K562 (cell line): ENCODE results near the gene SIRT7. TPM values are rescaled to one million over a fixed set of nuclear protein-coding genes. Genes with fewer than 3 reads are reported as not detected.

Source experiments
- BHLHE40 ChIP-seq: IDR thresholded peaks from 2 replicates; pipeline ENCODE4 v1.6.1; 2011; ENCODE audit warnings: low read length, improper control_type of control experiment
- CBFA2T3 ChIP-seq: fragments of 450-650 bp; IDR thresholded peaks from 2 replicates; pipeline ENCODE4 v1.6.1; 2017
- DIDO1 ChIP-seq: fragments of 450-650 bp; IDR thresholded peaks from 2 replicates; pipeline ENCODE4 v1.6.1; 2016; ENCODE audit warnings: low read depth, missing biosample characterization, missing genetic modification characterization
- FOXK2 ChIP-seq, 2 experiments: fragments of 450-650 bp; IDR thresholded peaks in 1 of 2; conservative IDR thresholded peaks in 1 of 2; 2 replicates each; pipeline ENCODE4 v1.6.1; 2016; ENCODE audit warnings: low read depth in 2 of 2, mild to moderate bottlenecking in 1 of 2
- LEF1 ChIP-seq: fragments of 450-650 bp; IDR thresholded peaks from 2 replicates; pipeline ENCODE4 v1.6.1; 2016; ENCODE audit warnings: mild to moderate bottlenecking
- NR1H2 ChIP-seq: sonication (generic); formaldehyde crosslinking; IDR thresholded peaks from 2 replicates; pipeline ENCODE4 v1.4.0; 2020; ENCODE audit warnings: mild to moderate bottlenecking, missing genetic modification reagents
- NR2F6 ChIP-seq: fragments of 450-650 bp; formaldehyde crosslinking; IDR thresholded peaks from 2 replicates; pipeline ENCODE4 v1.4.0; 2020; ENCODE audit warnings: mild to moderate bottlenecking
- SIN3A ChIP-seq, 2 experiments: fragments of 150-350 bp in 1 of 2; IDR thresholded peaks; 2 replicates each; pipeline ENCODE4 v1.6.1; 2011 to 2016; ENCODE audit warnings: borderline replicate concordance in 2 of 2, low read depth in 2 of 2, low read length in 2 of 2, mild to moderate bottlenecking in 2 of 2, moderate library complexity in 2 of 2; ENCODE audit not compliant: control insufficient read depth in 1 of 2
- polyA plus RNA-seq, 8 experiments: library from polyadenylated mRNA; depleted of rRNA in 4 of 8; stranded (reverse) in 5 of 8; unstranded in 3 of 8; fragments of >200 nt; fragmentation: Nextera tagmentation in 2 of 8; fragmentation: Illumina TruSeq in 1 of 8; extraction: Ambion mirVana in 2 of 8; extraction: Trizol in 1 of 8; gene quantifications; 2 replicates each; pipeline versions ENCODE4 v1.2.1 to v1.2.3, GENCODE V29; 2011 to 2014; ENCODE audit warnings: inconsistent platforms in 1 of 8, missing spikeins in 1 of 8
- total RNA-seq, 7 experiments: library from RNA; depleted of rRNA in 6 of 7; stranded (reverse); fragments of >200 nt in 6 of 7; fragmentation: Illumina TruSeq in 2 of 7; extraction: Trizol in 2 of 7; gene quantifications; 2 replicates each; pipeline versions ENCODE4 v1.2.1 to v1.2.3, GENCODE V29; 2011 to 2021; ENCODE audit warnings: low replicate concordance in 1 of 7
- TF ChIP-seq, protein P1 (sequence below): fragments of 150-350 bp; IDR thresholded peaks from 2 replicates; pipeline ENCODE4 v1.6.1; 2014; ENCODE audit warnings: low read depth, mild to moderate bottlenecking, low read length, borderline replicate concordance
- TF ChIP-seq, protein P2 (sequence below), 3 experiments: fragments of 200-800 bp in 1 of 3; sonication (Bioruptor generic) in 1 of 3; sonication (generic) in 1 of 3; formaldehyde crosslinking in 1 of 3; IDR thresholded peaks; 2 replicates each; pipeline versions ENCODE4 v1.6.1 to v1.8.0; 2016 to 2022; ENCODE audit warnings: mild to moderate bottlenecking in 2 of 3, missing compliant biosample characterization in 2 of 3, missing genetic modification characterization in 2 of 3, missing genetic modification reagents in 1 of 3
- TF ChIP-seq, protein P3 (sequence below): fragments of 450-650 bp; IDR thresholded peaks from 2 replicates; pipeline ENCODE4 v1.6.1; 2014; ENCODE audit warnings: low read depth, mild to moderate bottlenecking, moderate library complexity, borderline replicate concordance
- TF ChIP-seq, protein P4 (sequence below): sonication (generic); formaldehyde crosslinking; IDR thresholded peaks from 2 replicates; pipeline ENCODE4 v1.8.0; 2023; ENCODE audit warnings: mild to moderate bottlenecking, missing genetic modification reagents
- TF ChIP-seq, protein P5 (sequence below): fragments of 200-800 bp; sonication (Bioruptor generic); IDR thresholded peaks from 2 replicates; pipeline ENCODE4 v1.6.1; 2017; ENCODE audit warnings: missing genetic modification characterization, missing compliant biosample characterization

Gene SIRT7
- total and polyA plus RNA-seq, 9 of the 15 experiments (the other 6 are each of a cell fraction or from before 2014, with no cell fraction given), result 1.6 to 54.8 (median 20.3) TPM

DNA sequence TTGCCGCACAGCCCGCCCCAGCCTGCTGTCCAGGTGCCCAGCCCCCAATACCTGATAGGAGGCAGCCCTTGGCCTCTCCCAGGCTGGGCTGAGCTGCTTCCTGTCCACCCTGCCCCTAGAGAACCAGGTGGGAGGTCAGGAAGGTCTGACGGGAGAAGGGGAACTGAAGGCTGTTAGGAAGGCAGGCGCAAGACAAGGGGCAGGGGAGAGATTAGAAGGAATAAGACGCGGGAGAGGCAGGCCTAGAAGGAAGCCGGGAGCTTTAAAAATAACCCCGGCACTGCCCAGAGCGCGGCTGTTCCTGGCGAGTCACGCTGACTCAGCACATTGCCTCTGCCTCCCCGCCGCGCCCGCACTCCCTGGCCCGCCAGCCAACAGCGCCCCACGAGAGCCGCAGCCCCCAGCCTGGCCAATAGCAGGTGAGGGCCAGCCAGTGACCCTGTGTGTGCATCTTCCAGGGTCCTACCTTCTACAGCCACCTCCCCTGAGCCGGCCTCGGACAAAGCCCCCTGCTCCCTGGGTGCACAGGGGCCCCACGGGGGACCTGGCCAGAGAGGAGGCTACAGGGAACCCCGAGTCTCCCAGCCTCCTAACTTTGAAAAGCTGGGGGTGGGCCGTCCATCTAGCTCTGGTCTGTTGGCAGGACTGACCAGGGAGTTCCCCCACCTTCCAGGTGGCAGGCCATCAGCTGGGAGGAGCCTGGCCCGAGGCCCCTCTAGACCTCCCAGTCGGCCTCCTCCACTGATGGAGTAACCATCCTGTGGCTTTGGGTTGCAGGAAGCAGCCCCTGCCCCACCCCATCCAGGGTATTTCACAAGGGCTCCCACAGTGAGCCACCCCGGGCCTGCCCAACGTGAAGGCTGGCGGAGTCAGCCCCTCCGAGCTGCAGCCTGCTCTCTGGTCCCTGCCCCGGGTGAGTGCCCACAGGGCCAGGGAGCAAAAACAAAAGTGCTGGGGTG, 5.6 kb upstream of the SIRT7 start (continued):
- TF ChIP-seq, protein P1, sequence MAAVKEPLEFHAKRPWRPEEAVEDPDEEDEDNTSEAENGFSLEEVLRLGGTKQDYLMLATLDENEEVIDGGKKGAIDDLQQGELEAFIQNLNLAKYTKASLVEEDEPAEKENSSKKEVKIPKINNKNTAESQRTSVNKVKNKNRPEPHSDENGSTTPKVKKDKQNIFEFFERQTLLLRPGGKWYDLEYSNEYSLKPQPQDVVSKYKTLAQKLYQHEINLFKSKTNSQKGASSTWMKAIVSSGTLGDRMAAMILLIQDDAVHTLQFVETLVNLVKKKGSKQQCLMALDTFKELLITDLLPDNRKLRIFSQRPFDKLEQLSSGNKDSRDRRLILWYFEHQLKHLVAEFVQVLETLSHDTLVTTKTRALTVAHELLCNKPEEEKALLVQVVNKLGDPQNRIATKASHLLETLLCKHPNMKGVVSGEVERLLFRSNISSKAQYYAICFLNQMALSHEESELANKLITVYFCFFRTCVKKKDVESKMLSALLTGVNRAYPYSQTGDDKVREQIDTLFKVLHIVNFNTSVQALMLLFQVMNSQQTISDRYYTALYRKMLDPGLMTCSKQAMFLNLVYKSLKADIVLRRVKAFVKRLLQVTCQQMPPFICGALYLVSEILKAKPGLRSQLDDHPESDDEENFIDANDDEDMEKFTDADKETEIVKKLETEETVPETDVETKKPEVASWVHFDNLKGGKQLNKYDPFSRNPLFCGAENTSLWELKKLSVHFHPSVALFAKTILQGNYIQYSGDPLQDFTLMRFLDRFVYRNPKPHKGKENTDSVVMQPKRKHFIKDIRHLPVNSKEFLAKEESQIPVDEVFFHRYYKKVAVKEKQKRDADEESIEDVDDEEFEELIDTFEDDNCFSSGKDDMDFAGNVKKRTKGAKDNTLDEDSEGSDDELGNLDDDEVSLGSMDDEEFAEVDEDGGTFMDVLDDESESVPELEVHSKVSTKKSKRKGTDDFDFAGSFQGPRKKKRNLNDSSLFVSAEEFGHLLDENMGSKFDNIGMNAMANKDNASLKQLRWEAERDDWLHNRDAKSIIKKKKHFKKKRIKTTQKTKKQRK, result no peak
- TF ChIP-seq, protein P2, sequence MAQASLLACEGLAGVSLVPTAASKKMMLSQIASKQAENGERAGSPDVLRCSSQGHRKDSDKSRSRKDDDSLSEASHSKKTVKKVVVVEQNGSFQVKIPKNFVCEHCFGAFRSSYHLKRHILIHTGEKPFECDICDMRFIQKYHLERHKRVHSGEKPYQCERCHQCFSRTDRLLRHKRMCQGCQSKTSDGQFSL (CRISPR knock-in tag; IDR thresholded peaks at IDR 0.05), result no peak
- TF ChIP-seq, protein P2 (tag; IDR thresholded peaks at IDR 0.05), result 0 out of 4 replicates have a peak, but pooled peaks of 1 of the 2 experiments have one; percentile 18
- TF ChIP-seq NR2F6 (no peak), FOXK2 (conservative IDR thresholded peaks at IDR 0.05 in 1 of 2, IDR thresholded peaks at IDR 0.05 in 1 of 2; ENCODE audit: low read depth in 2 of 2) (0 out of 4 replicates have a peak, but pooled peaks of 1 of the 2 experiments have one; percentile 21), DIDO1 (tag) (no peak), CBFA2T3 (peak; percentile 50), BHLHE40 (peak; percentile 61; the same call in 1 of the 2 replicates), LEF1 (peak; percentile 30), SIN3A (IDR thresholded peaks at IDR 0.05; ENCODE audit: borderline replicate concordance in 2 of 2, control insufficient read depth in 1 of 2, low read depth in 2 of 2, low read length in 2 of 2) (peak in 1 of 2 experiments; percentile 65; a peak in 1 of 4 replicates), NR1H2 (no peak)
- TF ChIP-seq, protein P3, sequence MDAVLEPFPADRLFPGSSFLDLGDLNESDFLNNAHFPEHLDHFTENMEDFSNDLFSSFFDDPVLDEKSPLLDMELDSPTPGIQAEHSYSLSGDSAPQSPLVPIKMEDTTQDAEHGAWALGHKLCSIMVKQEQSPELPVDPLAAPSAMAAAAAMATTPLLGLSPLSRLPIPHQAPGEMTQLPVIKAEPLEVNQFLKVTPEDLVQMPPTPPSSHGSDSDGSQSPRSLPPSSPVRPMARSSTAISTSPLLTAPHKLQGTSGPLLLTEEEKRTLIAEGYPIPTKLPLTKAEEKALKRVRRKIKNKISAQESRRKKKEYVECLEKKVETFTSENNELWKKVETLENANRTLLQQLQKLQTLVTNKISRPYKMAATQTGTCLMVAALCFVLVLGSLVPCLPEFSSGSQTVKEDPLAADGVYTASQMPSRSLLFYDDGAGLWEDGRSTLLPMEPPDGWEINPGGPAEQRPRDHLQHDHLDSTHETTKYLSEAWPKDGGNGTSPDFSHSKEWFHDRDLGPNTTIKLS, result peak; percentile 58; the same call in 1 of the 2 replicates
- TF ChIP-seq, protein P4, sequence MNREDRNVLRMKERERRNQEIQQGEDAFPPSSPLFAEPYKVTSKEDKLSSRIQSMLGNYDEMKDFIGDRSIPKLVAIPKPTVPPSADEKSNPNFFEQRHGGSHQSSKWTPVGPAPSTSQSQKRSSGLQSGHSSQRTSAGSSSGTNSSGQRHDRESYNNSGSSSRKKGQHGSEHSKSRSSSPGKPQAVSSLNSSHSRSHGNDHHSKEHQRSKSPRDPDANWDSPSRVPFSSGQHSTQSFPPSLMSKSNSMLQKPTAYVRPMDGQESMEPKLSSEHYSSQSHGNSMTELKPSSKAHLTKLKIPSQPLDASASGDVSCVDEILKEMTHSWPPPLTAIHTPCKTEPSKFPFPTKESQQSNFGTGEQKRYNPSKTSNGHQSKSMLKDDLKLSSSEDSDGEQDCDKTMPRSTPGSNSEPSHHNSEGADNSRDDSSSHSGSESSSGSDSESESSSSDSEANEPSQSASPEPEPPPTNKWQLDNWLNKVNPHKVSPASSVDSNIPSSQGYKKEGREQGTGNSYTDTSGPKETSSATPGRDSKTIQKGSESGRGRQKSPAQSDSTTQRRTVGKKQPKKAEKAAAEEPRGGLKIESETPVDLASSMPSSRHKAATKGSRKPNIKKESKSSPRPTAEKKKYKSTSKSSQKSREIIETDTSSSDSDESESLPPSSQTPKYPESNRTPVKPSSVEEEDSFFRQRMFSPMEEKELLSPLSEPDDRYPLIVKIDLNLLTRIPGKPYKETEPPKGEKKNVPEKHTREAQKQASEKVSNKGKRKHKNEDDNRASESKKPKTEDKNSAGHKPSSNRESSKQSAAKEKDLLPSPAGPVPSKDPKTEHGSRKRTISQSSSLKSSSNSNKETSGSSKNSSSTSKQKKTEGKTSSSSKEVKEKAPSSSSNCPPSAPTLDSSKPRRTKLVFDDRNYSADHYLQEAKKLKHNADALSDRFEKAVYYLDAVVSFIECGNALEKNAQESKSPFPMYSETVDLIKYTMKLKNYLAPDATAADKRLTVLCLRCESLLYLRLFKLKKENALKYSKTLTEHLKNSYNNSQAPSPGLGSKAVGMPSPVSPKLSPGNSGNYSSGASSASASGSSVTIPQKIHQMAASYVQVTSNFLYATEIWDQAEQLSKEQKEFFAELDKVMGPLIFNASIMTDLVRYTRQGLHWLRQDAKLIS (CRISPR knock-in tag), result peak; percentile 33; the same call in 1 of the 2 replicates
- TF ChIP-seq, protein P5, sequence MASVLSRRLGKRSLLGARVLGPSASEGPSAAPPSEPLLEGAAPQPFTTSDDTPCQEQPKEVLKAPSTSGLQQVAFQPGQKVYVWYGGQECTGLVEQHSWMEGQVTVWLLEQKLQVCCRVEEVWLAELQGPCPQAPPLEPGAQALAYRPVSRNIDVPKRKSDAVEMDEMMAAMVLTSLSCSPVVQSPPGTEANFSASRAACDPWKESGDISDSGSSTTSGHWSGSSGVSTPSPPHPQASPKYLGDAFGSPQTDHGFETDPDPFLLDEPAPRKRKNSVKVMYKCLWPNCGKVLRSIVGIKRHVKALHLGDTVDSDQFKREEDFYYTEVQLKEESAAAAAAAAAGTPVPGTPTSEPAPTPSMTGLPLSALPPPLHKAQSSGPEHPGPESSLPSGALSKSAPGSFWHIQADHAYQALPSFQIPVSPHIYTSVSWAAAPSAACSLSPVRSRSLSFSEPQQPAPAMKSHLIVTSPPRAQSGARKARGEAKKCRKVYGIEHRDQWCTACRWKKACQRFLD (CRISPR knock-in tag), result peak; percentile 86
